A549 (cell line): ENCODE measurements around the gene TRMT44. TPM values are rescaled to one million over a fixed set of nuclear protein-coding genes. Genes with fewer than 3 reads are reported as not detected.

Source experiments
- ATAC-seq, 2 experiments: fragments of 200-7000 bp in 1 of 2; fragments of >200 bp in 1 of 2; cut with Nextera tagmentation in 1 of 2; cut with Tn5 transposase in 1 of 2; 3 replicates each; pipeline versions ENCODE4 v1.8.0 to v1.9.1; 2018 to 2020; ENCODE audit warnings: mild to moderate bottlenecking in 1 of 2, moderate library complexity in 1 of 2
- CTCF ChIA-PET: fragments of 300-600 bp; sonication (Branson Sonifier 250); formaldehyde crosslinking; extraction: SDS; loops from one replicate; lab custom pipeline; 2021; ENCODE audit warnings: antibody characterized with exemption, inconsistent platforms; lab: Yijun Ruan, JAX
- POLR2A ChIA-PET: fragments of 350-600 bp; formaldehyde crosslinking; extraction: SDS; loops from one replicate; lab custom pipeline; 2021; ENCODE audit warnings: antibody characterized with exemption, inconsistent platforms; lab: Yijun Ruan, JAX
- DNase-seq, 2 experiments: peaks; one replicate each; pipeline versions ENCODE4 v3.0.0 to v3.0.0-alpha.2; 2011 to 2016; ENCODE audit warnings: low read depth in 1 of 2, low spot score in 1 of 2
- FAIRE-seq: peaks from 2 replicates; lab custom pipeline; 2011; peaks lifted over from hg19 to GRCh38; lab: Jason Lieb, UNC
- H3K27ac ChIP-seq, 2 experiments: fragments of >200 bp; sonication (Bioruptor Twin); formaldehyde crosslinking; 3 replicates each; pipeline ENCODE4 v1.5.1; 2016 to 2017
- H3K4me1 ChIP-seq: fragments of >200 bp; sonication (Bioruptor Twin); formaldehyde crosslinking; 3 replicates; pipeline ENCODE4 v1.6.1; 2016
- H3K4me2 ChIP-seq: fragments of >200 bp; sonication (Bioruptor Twin); formaldehyde crosslinking; 3 replicates; pipeline ENCODE4 v1.6.1; 2016
- H3K4me3 ChIP-seq: fragments of >200 bp; sonication (Bioruptor Twin); formaldehyde crosslinking; 3 replicates; pipeline ENCODE4 v1.5.1; 2016
- H3K9me3 ChIP-seq: fragments of >200 bp; sonication (Bioruptor Twin); formaldehyde crosslinking; 3 replicates; pipeline ENCODE4 v1.6.1; 2016
- BHLHE40 ChIP-seq: IDR thresholded peaks from 2 replicates; pipeline ENCODE4 v1.6.1; 2012; ENCODE audit warnings: low read depth, low read length, inconsistent platforms
- CBX2 ChIP-seq: fragments of 200-600 bp; sonication (generic); IDR thresholded peaks from 2 replicates; pipeline ENCODE4 v1.6.1; 2016; ENCODE audit warnings: low read depth, mild to moderate bottlenecking, borderline replicate concordance
- CBX8 ChIP-seq: fragments of 200-600 bp; sonication (generic); IDR thresholded peaks from 2 replicates; pipeline ENCODE4 v1.6.1; 2016
- EHMT2 ChIP-seq: fragments of 200-600 bp; sonication (generic); IDR thresholded peaks from 2 replicates; pipeline ENCODE4 v1.6.1; 2016; ENCODE audit warnings: antibody characterized with exemption, low read depth, mild to moderate bottlenecking, moderate library complexity
- EP300 ChIP-seq, 2 experiments: fragments of >200 bp; sonication (Bioruptor Twin); formaldehyde crosslinking; IDR thresholded peaks; 2 replicates in 1 of 2; 3 replicates in 1 of 2; pipeline ENCODE4 v1.6.1; 2016 to 2017
- FOSB ChIP-seq: fragments of 250-450 bp; sonication (Bioruptor Pico); IDR thresholded peaks from 2 replicates; pipeline ENCODE4 v1.5.0; 2020; ENCODE audit warnings: mild to moderate bottlenecking, moderate library complexity
- GATA3 ChIP-seq: IDR thresholded peaks from 2 replicates; pipeline ENCODE4 v1.6.1; 2012; ENCODE audit warnings: borderline replicate concordance
- HDAC2 ChIP-seq: fragments of 200-600 bp; sonication (generic); IDR thresholded peaks from 2 replicates; pipeline ENCODE4 v1.6.1; 2016
- HOXB5 ChIP-seq: fragments of 250-450 bp; sonication (Bioruptor Pico); IDR thresholded peaks from 2 replicates; pipeline ENCODE4 v1.5.0; 2020; ENCODE audit warnings: mild to moderate bottlenecking, moderate library complexity
- JUN ChIP-seq, 2 experiments: fragments of >200 bp; sonication (Bioruptor Twin); formaldehyde crosslinking; IDR thresholded peaks; 2 replicates in 1 of 2; 3 replicates in 1 of 2; pipeline ENCODE4 v1.6.1; 2016 to 2017
- JUNB ChIP-seq: fragments of >200 bp; sonication (Bioruptor Twin); formaldehyde crosslinking; IDR thresholded peaks from 2 replicates; pipeline ENCODE4 v1.6.1; 2016
- KDM1A ChIP-seq: fragments of 200-600 bp; sonication (generic); IDR thresholded peaks from 2 replicates; pipeline ENCODE4 v1.6.1; 2016; ENCODE audit warnings: low read depth, mild to moderate bottlenecking
- KDM5A ChIP-seq: fragments of 200-600 bp; sonication (generic); IDR thresholded peaks from 2 replicates; pipeline ENCODE4 v1.6.1; 2016; ENCODE audit warnings: antibody characterized with exemption, mild to moderate bottlenecking
- MAFK ChIP-seq: fragments of 450-650 bp; IDR thresholded peaks from 2 replicates; pipeline ENCODE4 v1.6.1; 2014; ENCODE audit not compliant: partially characterized antibody
- NFE2L2 ChIP-seq: fragments of 150-350 bp; conservative IDR thresholded peaks from 2 replicates; pipeline ENCODE4 v1.6.1; 2014; ENCODE audit warnings: low read length
- POLR2A ChIP-seq: IDR thresholded peaks from 2 replicates; pipeline ENCODE4 v1.6.1; 2012; ENCODE audit warnings: mild to moderate bottlenecking, low read length
- RARB ChIP-seq: fragments of 250-450 bp; sonication (Bioruptor Pico); IDR thresholded peaks from 2 replicates; pipeline ENCODE4 v1.8.0; 2021; ENCODE audit warnings: mild to moderate bottlenecking, moderate library complexity
- RFX5 ChIP-seq: fragments of 450-650 bp; IDR thresholded peaks from 2 replicates; pipeline ENCODE4 v1.7.1; 2014; ENCODE audit warnings: antibody characterized with exemption, mild to moderate bottlenecking, moderate library complexity
- RNF2 ChIP-seq: fragments of 200-600 bp; sonication (generic); IDR thresholded peaks from 2 replicates; pipeline ENCODE4 v1.6.1; 2016; ENCODE audit warnings: low read depth, mild to moderate bottlenecking, antibody characterized with exemption, moderate library complexity, borderline replicate concordance
- TP53 ChIP-seq: fragments of 250-450 bp; sonication (Bioruptor Pico); IDR thresholded peaks from 2 replicates; pipeline ENCODE4 v1.5.0; 2021; ENCODE audit warnings: mild to moderate bottlenecking, moderate library complexity
- ZC3H11A ChIP-seq: fragments of 450-650 bp; IDR thresholded peaks from 2 replicates; pipeline ENCODE4 v1.6.1; 2014; ENCODE audit warnings: antibody characterized with exemption, mild to moderate bottlenecking
- ZFP36 ChIP-seq: fragments of 450-650 bp; IDR thresholded peaks from 2 replicates; pipeline ENCODE4 v1.6.1; 2014; ENCODE audit warnings: borderline replicate concordance; ENCODE audit not compliant: partially characterized antibody
- ZNF302 ChIP-seq: fragments of 250-450 bp; sonication (Bioruptor Pico); IDR thresholded peaks from 2 replicates; pipeline ENCODE4 v1.9.0; 2021; ENCODE audit warnings: inconsistent platforms, mild to moderate bottlenecking, moderate library complexity
- WGBS: methylation state at CpG from one replicate; pipeline ENCODE4 v1.1.6; 2017; ENCODE audit errors: missing lambda C conversion rate; 5-methylcytosine and 5-hydroxymethylcytosine counted together
- polyA plus RNA-seq, 4 experiments: library from polyadenylated mRNA; depleted of rRNA in 3 of 4; stranded (reverse); fragments of >200 nt; fragmentation: RNase III in 1 of 4; extraction: RNeasy Plus Mini Kit Qiagen cat#74134 plus additional on column Dnase treatment in 1 of 4; gene quantifications; 2 replicates in 3 of 4; 3 replicates in 1 of 4; pipeline ENCODE4 v1.2.3, GENCODE V29; 2011 to 2017
- TF ChIP-seq, protein P1 (sequence below): fragments of 250-450 bp; sonication (Bioruptor Pico); IDR thresholded peaks from 2 replicates; pipeline ENCODE4 v1.5.0; 2021; ENCODE audit warnings: mild to moderate bottlenecking, moderate library complexity, borderline replicate concordance
- TF ChIP-seq, protein P2 (sequence below): IDR thresholded peaks from 2 replicates; pipeline ENCODE4 v1.6.1; 2012
- TF ChIP-seq, protein P3 (sequence below): IDR thresholded peaks from 2 replicates; pipeline ENCODE4 v1.6.1; 2012

The TRMT44 gene
- polyA plus RNA-seq, 2 of the 4 experiments (the other 2 are of a cell fraction): 5.0 to 7.0 TPM

DNA sequence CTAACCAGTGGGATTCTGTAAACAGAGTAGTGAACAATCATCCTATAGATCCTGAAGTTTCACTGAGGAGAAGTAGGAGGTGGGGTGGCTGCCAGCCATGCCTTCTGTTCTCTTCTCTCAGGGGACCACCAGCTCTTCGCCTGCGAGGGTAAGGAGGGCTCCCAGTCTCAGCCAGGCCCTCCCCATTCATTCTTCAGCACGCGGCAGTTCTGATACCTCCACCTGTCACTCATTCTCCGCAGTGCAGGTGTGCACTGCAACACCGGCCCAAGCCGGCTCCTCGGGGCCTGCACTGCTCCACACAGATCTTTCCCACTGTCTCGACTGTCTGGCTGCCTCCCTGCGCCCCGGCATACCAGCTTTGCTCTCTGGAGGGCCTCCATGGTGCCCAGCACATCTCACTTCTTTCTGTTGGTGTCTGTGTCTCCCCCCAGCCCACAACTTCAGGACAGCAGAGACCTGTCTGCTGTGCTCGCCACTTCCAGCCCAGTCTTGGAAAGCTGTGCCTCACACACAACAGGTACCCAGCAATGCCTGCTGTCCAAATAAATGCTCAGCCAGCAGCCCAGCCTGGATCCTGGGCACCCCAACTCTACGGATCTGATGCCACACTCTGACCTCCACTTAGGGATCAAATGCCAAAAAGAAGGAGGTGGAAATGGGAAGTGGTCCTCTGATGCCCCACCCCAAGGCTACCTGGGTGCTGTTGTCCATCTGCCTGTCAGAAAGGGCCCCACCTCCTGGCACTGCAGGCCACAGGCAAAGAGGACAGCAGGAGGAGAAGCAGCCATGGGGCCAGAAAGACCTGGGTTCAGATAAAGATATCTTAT lies 29.0 kb upstream of the TRMT44 start:
- 0 out of 3 replicates have a peak, but pooled peaks cover 6% of the 10 kb centered on the region for H3K4me1 ChIP-seq
- 81% methylated on average over 13 of the region's 13 CpGs for WGBS
- POLR2A ChIA-PET: interaction anchor here (1.2 kb wide), 1 partner anchor 8 kb away, joined by 4 read pairs; no protein-coding TSS in a partner anchor
- H3K4me3 ChIP-seq: no peak overlapping the region
- TF ChIP-seq EHMT2 (no peak), RNF2 (no peak), TP53 (CRISPR knock-in tag) (no peak), CBX2 (no peak), BHLHE40 (no peak), RARB (CRISPR knock-in tag) (no peak)
- TF ChIP-seq, protein P1, sequence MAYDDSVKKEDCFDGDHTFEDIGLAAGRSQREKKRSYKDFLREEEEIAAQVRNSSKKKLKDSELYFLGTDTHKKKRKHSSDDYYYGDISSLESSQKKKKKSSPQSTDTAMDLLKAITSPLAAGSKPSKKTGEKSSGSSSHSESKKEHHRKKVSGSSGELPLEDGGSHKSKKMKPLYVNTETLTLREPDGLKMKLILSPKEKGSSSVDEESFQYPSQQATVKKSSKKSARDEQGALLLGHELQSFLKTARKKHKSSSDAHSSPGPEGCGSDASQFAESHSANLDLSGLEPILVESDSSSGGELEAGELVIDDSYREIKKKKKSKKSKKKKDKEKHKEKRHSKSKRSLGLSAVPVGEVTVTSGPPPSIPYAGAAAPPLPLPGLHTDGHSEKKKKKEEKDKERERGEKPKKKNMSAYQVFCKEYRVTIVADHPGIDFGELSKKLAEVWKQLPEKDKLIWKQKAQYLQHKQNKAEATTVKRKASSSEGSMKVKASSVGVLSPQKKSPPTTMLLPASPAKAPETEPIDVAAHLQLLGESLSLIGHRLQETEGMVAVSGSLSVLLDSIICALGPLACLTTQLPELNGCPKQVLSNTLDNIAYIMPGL (CRISPR knock-in tag): no peak
- DNase-seq: no peak
- no peak overlapping the region for H3K4me2 ChIP-seq
- CTCF ChIA-PET: interaction anchor here (1.0 to 20.7 kb wide), 11 partner anchors 8 to 235 kb away, joined by 3 to 270 read pairs (median 5); partner anchors contain the start of gene HTRA3
- no peak for ATAC-seq
- no peaks in the 10 kb centered on the region for H3K9me3 ChIP-seq
- FAIRE-seq: no peak
- H3K27ac ChIP-seq: no peak overlapping the region

DNA sequence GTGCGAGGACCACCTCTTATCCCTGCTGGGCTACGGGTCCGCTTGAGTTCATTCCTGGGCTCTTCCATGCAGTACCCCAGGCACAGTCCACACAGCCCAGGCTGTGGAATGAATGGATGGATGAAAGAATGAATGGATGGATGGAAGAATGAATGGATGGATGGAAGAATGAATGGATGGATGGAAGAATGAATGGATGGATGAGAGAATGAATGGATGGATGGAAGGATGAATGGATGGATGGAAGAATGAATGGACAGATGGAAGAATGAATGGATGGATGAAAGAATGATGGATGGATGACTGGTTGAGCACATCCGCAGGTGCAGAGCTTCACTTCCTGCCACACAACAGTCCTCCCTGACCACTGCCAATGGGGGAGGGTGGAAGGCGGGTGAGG lies 28.3 kb upstream of the TRMT44 start:
- H3K4me3 ChIP-seq: no peak overlapping the region
- H3K4me1 ChIP-seq: 0 out of 3 replicates have a peak, but pooled peaks cover 6% of the 10 kb centered on the region
- ATAC-seq (no peak), DNase-seq (no peak), FAIRE-seq (no peak)
- POLR2A ChIA-PET: no interaction called here
- 92% methylated on average over 4 of the region's 5 CpGs for WGBS
- no peak overlapping the region for H3K27ac ChIP-seq
- no peaks in the 10 kb centered on the region for H3K9me3 ChIP-seq
- no peak overlapping the region for H3K4me2 ChIP-seq
- CTCF ChIA-PET: interaction anchor here (5.5 kb wide), 1 partner anchor 146 kb away, joined by 51 read pairs; the partner anchor contains the start of gene HTRA3
- TF ChIP-seq JUNB (no peak), EHMT2 (no peak), HDAC2 (no peak), KDM1A (no peak), ZC3H11A (no peak), RFX5 (no peak), JUN (IDR thresholded peaks at IDR 0.05) (no peak), EP300 (IDR thresholded peaks at IDR 0.05) (no peak), POLR2A (no peak), FOSB (CRISPR knock-in tag) (no peak), NFE2L2 (no peak), KDM5A (no peak), GATA3 (no peak), MAFK (no peak), HOXB5 (CRISPR knock-in tag) (no peak), ZNF302 (no peak), ZFP36 (no peak), CBX8 (no peak)
- TF ChIP-seq, protein P2, sequence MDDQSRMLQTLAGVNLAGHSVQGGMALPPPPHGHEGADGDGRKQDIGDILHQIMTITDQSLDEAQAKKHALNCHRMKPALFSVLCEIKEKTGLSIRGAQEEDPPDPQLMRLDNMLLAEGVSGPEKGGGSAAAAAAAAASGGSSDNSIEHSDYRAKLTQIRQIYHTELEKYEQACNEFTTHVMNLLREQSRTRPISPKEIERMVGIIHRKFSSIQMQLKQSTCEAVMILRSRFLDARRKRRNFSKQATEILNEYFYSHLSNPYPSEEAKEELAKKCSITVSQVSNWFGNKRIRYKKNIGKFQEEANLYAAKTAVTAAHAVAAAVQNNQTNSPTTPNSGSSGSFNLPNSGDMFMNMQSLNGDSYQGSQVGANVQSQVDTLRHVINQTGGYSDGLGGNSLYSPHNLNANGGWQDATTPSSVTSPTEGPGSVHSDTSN: no peak
- TF ChIP-seq, protein P3, sequence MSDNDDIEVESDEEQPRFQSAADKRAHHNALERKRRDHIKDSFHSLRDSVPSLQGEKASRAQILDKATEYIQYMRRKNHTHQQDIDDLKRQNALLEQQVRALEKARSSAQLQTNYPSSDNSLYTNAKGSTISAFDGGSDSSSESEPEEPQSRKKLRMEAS: no peak
